GM18909 (cell line): ENCODE data around the gene LOXL4.

ENCODE experiments used
- ATAC-seq: cut with Tn5 transposase; IDR thresholded peaks from one replicate; pipeline ENCODE4 v1.9.1; 2021; ENCODE audit warnings: mild to moderate bottlenecking; ENCODE audit not compliant: unreplicated experiment, poor library complexity

LOXL4 gene

DNA sequence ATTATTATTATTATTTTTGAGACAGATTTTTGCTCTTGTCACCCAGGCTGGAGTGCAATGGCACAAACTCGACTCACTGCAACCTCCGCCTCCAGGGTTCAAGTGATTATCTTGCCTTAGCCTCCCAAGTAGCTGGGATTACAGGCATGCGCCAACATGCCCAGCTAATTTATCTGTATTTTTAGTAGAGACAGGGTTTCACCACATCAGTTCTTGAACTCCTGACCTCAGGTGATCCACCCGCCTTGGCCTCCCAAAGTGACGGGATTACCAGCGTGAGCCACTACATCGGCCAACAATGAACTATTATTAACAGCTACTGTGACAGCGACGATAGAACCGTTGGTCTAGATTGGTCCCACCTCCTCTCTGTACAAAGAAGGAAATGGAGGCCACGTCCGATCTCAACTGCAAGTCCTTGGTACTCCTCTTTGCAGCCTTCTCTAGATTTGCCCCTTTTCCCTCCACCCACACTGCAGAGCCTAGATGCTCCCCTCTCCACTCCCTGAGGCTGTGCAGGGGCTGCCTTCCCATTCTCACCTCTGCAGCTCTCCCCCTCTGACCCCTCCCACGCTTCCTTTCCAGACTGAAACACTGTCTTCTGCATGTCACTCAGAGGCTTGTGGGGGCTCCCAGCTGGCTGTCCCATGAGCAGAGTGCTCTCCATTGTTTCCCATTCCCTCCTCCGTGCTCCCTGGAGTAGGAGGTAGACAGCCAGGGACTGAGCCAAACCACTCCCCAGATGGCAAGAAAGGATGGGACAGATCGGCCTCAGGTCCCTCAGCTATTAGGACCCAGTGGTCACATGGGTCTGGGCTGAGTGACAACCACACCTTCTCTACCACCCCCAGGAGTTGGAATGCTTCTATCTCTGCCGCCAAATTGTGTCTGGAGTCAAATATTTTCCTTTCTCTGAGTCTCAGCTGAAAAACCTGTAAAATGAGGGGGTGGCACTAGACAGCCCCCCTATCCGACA is 2.3 kb downstream of the LOXL4 start:
- no peak for ATAC-seq

DNA sequence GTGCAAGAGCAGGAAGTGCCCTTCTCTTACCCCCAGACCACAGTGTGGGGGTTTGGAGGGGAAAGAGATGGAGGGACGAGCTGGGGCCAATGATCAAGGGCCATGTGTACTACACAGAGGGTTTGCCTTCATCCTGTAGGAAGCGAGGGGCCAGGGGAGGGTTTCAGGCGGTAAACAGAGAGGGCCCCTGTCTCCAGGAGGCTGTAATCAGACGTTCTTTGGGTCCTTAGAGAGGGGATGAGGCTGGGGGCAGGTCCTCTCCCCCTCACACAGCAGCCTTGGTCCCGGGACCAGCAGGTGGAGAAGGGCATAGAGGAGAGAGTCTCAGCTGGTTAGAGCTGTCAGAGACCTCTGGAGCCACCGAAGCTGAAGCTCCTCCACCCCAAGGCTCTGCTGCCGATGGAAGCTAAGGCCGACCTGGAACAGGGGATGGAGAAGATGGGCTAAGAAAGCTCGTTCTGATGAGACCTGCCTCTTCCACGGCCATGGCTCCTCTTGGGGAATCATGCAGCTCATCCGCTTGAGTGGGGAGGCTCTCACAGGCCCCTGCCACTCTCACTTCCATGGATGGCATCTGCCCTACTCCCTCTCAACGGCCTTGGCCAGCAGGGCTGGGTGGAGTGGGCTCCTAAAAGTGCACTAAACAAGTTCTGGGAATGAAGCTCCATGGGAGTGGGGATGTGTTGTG is 3.5 kb downstream of the LOXL4 start:
- ATAC-seq, result no peak

DNA sequence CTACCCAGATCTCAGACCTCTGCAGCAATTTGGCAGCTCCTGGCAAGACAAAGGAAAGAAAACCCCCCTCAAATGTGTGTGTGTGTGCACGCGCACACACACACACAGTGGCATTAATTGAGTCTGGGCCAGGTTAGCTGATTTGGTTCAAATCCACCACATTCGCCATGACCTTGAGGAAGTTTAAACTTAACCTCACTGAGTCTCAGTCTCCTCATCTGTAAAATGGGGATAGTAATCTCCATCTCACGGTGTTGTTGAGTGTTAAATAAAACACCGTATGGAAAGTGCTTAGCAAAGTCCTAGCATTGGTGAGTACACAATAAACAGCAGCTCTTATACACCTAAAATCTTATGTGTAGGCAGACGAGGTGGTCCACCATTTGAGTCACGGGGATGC is 4.9 kb downstream of the LOXL4 start:
- ATAC-seq, result no peak

DNA sequence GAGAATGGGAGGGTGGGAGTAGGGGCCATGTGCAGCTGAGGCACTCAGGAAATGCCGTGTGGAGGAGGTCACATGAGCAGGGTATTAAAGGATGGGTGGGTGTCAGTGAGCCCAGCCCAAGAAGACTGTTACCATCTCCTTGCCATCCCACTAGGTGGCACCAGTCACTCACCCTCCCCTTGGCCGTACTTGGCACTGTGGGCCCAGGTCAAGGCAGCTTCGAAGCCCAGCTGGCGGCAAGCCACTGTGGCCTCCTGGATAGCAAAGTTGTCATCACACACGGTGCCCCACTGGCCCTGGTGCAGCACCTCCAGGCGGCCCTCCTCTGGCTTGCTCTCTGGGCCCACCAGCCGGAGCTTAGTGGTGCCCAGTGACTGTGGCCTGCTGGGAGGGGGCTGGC is 5.4 kb downstream of the LOXL4 start:
- ATAC-seq, result no peak

DNA sequence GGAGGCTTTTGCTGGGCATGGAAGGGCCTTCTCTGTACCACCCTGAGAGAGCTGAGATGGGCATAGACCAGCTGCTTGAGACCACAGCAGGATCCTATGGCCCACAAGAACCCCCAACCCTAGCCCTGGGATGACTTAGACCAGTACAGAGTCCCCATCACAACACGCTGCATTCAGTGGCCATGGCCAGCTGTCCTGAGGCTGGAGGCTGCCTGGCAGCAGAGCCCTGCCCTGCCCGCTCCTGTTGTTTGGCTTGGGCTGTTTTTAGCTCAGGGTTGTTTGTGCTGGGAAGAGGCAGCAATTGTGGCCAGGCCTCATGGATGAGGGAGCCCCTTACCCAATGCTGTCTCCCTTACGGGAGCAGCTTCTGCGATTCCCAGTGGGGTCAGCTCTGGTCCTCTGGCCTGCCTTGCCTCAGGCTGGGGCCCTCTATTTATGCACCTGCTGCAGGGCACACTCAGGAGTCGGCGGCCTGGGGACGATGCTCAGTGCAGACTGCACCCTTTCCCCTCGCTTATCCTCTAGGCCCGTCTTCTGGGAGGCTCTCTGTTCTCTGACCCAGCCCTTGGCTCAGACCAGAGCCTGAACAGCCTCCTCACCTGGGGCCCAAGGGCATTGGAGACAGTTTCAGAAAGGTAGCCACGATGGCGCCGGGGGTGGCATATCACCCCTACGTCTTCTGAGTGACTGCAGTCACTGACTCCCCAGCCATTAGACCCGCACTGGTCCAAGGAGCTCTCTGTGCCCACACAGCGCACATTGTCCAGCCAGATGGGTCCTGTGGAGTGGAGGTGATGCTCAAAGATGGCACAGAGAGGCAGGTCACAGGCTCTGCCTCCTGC is 6.3 kb downstream of the LOXL4 start:
- no peak for ATAC-seq

DNA sequence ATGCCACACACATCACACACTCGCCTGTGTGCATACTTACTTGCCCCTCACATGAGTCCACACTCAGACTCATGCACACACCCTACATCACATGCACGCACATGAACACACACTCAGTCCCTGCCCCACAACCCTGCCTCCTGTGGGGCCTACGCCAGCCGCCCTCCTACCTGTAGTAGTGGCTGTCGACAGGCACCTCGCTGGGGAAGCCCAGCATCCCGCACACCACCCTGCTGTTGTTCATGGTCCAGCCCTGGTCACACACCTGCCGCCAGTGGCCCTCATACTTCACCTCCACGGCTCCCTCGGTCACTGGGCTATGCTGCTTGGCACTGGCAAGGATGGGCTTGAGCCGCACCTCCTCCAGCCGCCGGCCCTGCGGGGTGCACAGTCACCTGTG is 7.2 kb downstream of the LOXL4 start:
- no peak for ATAC-seq

DNA sequence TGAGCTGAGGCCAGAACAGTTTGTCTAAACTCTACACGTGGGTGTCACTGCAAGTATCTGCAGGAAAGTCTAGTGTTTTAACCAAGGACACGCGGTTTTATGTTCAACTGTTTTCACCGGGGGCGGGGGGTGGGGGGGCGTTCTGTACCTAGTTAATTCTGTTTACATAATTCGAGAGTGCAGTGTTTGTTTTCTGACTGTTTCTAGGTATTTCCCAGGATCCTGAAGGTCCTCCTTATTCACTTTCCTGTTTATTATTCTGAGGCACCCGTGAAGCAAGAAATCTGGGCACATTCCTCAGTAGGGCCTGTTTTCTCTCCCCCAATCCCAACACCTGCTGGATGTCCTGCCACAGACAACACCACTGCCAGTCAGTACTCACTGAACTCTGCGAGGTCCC is 7.6 kb downstream of the LOXL4 start:
- no peak for ATAC-seq

DNA sequence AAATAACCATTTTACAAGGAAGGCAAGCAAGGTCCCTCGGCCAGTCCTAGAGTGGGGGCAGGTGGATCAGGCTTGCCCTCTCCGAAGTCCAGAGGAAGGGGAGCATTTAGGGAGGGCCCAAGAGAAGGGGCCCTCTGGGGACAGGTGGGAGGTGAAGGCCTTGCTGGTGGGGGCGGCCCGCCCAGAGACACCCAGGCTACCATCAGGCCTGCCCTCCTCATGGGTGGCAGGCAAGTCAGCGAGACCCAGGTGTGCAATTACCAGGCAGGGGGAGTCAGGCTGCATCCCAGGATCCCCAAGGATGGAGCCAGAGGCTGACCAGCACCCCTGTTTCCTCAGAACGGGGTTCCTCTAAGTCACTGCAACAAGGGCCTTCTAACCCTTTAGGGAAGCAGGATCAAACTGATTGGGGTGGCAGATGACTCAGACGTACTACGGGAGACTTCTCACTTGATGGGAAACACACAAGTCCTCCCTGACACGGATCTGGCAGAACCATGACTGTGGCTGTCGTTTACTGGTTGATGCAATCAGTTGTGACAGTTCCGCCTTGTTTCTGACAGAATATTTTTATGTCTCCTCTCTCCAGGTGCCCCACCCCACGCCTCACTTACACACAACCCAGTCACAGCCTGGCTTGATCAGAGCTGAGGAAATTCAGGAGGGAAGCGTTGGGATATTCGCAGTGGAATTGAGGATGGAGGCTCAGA is 8.2 kb downstream of the LOXL4 start:
- ATAC-seq, result no peak

DNA sequence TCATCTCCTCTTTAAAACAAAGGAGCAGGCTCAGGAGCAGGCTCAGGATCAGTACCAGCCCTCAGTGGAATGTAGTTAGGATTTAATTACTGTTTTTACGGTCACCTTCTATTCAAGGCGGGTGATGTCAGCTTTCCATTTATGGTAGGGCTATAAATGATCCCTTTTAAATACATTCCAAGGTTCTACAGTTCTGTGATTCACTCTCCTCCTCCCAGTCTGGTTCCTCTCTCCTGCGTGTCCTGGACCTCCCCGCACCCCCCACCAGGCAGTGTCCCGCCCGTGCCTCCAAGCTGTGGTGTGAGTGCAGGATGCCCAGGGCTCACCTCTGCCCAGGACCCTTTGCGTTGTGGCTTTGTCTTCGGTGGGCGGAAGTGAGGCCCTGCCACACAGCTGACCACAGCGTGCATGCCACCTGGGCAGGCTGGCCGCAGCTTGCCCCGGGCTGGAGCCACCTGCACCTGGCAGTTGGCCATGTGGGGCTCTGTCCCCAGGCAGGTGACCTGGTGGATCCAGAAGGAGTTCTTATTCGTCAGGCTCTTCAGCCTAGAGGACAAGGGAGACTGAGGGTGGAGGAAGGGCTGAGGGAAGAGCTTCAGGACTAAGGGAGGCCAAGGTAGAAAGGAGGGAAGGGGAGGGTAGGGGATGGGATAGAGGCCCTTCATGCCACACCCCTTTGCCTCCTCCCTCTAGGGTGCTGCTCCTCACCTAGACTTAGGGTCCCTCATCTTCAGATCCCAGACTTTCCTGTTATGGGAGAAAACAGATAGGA is 9.1 kb downstream of the LOXL4 start:
- no peak for ATAC-seq

DNA sequence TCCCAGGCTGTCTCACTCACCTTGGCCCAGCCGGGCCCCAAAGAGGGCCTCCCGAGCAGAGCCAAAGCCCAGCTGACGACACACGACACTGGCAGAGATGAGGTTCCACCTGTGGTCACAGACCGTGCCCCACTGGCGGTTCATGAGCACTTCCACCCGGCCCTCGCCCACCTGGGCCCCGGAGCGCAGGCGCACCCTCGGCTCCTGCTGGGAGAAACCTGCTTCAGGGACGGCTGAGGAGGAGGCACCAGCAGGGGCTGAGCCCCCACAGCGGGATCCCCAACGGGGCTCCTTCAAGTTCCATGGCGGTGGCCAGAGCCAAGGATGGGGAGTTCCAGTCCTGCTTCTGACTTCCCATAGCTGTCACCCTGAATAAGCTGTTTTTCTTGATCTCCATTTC is 10.0 kb downstream of the LOXL4 start:
- no peak for ATAC-seq

DNA sequence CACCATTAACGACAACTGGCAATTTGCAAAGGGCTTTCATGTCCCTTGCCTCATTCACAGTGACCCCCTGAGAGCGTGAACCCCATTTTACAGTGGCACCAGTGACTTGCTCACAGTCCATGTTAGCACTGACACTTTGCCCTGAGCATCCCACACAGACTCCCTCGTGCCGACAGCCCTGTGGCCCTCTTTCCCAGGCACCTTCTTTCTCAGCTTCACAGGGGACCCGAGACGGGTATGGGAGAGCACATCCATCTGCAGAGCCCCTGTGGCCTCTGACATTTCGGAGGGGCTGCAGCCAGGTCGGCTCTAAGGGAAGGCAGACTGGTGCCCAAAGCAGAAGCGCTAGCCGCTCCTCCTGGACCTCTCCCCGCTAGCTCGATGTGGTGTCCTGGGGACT is 10.8 kb downstream of the LOXL4 start:
- no peak for ATAC-seq

DNA sequence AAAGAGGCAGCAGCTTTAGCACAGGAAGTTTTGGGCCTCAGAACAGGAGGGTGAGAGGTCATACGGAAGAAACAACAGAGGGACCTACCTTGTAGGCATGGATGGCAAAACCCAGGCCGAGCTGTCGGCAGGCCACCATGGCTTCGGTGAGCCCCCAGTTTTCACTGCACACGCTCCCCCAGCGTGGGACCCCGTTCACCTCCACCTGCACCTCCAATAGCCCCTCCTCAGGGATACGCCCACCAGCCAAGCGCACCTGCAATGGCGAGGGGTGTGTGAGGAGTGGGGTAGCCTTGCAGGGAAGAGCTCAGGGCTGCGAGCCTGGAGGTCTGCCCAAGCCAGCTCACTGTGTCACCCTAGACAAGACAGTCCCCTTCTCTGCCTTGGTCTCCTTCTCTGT is 11.3 kb downstream of the LOXL4 start:
- ATAC-seq, result no peak

DNA sequence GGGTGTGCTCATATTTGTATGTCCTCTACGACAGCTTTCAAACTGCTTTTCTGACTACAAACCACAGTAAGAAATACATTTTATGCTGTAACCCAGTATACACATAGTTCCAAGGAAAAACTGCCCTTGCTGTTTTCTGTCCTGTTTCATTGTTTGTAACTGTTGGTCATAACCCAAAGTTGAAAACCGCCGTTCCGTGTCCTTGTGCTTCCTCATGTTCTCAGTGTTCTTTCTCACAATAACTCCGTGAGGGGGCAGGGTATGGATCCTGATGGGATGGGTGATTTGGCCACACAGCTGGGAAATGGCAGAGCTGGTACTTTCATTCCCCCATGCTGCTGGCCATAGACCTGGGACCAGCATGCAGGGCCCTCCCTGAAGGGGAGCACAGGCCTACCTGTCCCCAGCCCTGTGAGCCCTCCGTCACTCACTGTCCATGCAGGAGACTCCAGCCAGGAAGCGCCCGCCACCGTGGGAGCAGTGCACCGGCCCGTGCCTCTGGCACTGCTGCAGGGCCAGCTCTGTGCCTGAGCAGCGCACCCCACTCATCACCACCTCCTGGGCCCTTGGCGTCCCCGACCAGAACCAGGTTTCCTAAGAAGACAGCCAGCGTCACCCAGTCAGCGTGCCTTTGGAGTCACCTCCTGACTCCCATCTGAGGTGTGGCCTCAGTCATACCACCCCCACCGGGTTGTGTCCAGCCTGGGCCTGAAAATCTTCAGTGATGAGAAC is 12.7 kb downstream of the LOXL4 start:
- ATAC-seq, result no peak

DNA sequence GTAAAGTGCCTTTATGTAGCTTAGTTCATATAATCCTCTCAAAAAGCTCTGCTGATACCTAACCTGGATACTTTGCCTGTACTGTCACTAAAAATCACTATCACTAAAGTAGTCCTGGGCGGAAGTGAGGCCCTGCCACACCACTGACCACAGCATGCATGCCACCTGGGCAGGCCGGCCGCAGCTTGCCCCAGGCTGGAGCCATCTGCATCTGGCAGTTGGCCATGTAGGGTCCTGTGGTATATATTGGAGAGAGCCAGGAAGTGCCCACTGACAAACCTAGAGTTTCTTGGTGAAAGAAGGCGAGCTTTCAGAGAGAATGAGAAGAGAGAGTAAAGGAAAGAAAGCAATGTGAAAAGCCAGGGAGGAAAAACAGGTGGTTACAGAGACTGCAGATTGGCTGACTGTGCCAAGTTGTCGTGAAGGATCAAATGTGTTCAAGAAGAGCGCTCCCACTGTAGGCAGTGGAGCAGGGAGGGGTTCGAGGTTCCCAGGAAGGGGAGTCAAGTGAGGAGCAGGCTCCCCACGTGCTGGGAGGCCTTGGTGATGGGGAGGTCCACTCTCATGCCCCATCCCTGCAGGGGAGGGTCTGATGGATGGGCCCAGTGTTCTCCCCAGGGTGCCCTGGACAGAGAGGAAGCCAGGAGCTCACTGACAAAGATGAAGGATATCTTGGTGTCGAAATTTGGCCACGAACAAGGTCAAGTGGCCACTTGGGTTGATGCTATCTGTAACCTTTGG is 13.6 kb downstream of the LOXL4 start:
- no peak for ATAC-seq

DNA sequence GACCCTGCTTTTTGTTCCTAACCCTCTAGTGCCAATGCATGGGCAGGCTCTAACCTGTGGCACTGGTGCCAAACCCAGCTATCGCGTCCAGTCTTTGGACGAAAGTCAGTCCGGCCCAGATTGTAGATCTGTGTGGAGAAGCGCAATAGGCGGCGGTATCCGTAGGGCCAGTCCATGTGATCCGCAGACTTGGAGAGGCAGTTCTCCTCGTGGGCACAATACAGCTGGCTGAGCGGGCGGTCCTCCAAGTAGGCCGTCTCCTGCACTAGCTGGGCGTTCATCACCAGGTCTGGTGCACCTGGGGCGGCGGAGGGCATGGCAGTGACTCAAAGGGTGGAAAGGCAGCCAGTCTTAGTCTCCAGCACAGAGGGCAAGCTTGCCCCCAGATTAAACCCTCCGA is 14.5 kb downstream of the LOXL4 start:
- no peak for ATAC-seq

DNA sequence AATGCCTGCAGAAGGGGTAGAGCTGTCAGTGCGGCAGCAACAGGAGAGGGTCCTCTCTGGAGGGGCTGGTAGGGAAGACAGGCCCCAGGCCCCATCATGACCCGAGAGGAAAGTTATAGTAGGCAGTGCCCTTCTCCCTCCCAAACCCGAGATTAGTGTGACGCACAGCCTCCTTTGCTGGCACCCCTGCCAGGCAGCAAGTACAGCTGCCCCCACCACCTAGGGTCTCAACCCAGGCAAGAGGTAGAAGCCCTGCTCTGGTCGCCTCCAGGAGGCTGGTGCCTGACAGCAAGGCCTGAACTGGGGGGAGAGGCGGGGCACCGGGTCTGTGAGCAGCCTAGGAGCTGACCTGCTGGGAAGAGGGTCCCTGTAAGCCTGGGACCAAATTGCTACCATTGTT is 15.5 kb downstream of the LOXL4 start:
- ATAC-seq, result no peak

DNA sequence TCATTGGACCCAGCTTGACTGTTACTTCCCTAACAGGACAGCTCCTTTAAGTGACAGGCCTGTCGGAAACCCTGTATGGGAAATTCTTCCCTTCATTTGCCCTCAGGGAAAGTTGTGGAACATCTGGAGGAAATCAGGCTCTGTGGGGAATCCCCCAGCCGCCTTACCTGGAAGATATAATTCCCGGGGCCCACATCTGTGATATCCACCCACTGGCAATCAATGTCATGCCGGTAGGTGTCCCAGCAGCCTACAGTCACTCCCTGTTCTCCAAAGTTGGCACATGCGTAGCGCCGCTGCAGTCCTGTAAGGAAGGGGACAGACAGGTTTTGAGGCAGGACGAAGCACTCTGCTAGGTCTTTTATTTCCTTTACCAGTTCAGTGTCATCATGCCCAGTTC is 16.6 kb downstream of the LOXL4 start:
- ATAC-seq, result no peak

DNA sequence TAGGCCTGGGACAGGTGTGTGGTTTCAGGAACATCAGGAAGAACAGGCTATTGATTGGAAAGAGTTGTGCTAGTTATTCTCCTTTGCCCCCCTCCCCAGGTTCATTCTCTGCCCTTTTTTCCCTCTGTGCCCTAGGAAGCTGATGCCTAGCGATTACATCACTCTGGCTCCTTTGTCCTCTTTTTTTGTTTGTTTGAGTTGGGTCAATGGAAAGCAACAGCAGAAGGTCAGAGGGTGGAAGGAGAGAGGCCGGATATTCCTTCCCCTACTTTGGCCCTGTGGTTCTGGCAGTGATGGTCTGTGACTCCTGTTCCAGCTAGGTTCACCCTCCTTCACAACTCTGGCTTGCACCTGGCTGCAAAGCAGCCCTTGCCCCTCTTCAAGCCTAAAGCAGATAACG is 18.9 kb downstream of the LOXL4 start:
- ATAC-seq, result no peak
